ENCODE data around the gene MMP20.

The MMP20 gene

DNA sequence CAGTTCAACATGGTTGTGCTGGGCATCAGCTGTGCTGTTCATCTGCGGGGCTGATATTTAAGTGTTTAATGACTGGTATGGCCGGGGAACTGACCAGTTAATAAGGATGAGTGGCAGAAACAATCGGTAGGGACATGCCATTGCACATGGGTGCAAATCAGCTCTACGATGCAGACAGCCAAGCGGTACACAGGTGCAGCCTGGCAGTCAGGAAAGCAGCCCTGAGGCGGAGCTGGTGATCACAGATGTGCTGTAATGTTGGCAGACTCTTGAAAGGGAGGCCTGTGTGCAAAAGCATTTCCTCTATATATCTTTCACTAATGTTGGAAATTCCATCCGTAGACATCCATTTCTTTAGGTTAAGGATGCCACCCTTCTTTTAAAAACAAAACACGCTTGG is 1.1 kb downstream of the MMP20 start:
- TF ChIP-seq CTCF (IDR thresholded peaks at IDR 0.05; ENCODE audit: borderline replicate concordance, control extremely low read depth, extremely low read depth, insufficient read depth, missing control alignments) = no peak
- DNase-seq (ENCODE audit: low spot score) = no peak
- in situ Hi-C loops (cut with MboI; ENCODE audit: low sequenced_read_pairs, unreplicated experiment) = no loop called here

DNA sequence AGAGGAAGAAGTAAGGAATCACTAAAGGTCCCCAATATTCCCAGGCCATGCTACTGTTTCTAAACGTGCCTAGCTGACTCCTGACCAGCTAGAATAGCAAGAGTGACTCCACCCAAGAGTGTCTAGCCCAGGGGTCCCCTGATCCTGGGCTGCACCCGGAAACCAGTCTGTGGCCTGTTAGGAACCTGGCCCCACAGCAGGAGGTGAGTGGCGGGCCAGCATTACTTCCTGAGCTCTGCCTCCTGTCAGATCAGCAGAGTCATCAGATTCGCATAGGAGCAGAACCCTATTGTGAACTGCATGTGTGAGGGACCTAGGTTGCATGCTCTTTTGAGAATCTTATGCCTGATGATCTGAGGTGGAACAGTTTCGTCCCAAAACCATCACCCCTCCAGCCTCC is 2.0 kb downstream of the MMP20 start:
- TF ChIP-seq CTCF (IDR thresholded peaks at IDR 0.05; ENCODE audit: borderline replicate concordance, control extremely low read depth, extremely low read depth, insufficient read depth, missing control alignments) = no peak
- DNase-seq (ENCODE audit: low spot score) = no peak
- in situ Hi-C loops (cut with MboI; ENCODE audit: low sequenced_read_pairs, unreplicated experiment) = no loop called here

- no peak for DNase-seq (ENCODE audit: low spot score)
- TF ChIP-seq CTCF (IDR thresholded peaks at IDR 0.05; ENCODE audit: borderline replicate concordance, control extremely low read depth, extremely low read depth, insufficient read depth, missing control alignments) = no peak
- in situ Hi-C loops (cut with MboI; ENCODE audit: low sequenced_read_pairs, unreplicated experiment) = no loop called here
These were observed 2.9 kb downstream of the MMP20 start for GRCh38 chr11:102622258-102622657.

DNA sequence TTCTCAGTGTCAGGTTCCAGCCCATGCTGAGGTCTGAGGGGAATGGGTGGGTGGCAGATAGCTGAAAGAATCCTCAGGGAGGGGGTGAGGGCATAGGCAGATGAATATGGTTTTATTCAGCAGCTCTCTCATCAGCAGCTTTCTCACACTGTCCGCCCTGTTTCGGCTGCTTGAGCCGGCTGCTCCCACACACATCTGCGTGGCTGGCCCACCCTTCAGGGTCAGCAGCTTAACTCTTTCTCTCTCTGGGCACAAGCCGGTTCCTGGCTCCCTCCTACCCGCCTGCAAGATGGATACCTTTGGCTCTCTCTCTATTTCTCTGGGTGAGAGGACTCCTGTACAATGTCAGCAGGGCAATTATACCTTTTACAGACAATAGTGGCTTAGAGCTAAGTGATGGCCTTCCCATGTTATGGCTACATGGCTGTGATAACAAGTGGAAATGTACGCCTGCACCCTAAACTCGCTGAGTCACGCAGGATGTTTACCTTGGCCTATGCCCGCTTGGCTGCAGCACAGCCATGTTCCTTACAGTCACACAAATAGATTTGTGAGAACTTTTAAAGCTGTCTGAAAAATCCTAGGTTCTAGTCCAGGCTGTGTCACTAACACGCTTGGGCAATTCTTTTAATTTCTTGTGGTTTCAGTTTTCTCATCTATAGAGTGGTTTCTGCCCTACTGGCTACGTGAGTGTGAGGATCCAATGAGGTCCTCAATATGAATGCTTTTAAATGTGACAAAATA is 4.1 kb downstream of the MMP20 start:
- DNase-seq (ENCODE audit: low spot score) = no peak
- TF ChIP-seq CTCF (IDR thresholded peaks at IDR 0.05; ENCODE audit: borderline replicate concordance, control extremely low read depth, extremely low read depth, insufficient read depth, missing control alignments) = no peak
- in situ Hi-C loops (cut with MboI; ENCODE audit: low sequenced_read_pairs, unreplicated experiment) = no loop called here

DNA sequence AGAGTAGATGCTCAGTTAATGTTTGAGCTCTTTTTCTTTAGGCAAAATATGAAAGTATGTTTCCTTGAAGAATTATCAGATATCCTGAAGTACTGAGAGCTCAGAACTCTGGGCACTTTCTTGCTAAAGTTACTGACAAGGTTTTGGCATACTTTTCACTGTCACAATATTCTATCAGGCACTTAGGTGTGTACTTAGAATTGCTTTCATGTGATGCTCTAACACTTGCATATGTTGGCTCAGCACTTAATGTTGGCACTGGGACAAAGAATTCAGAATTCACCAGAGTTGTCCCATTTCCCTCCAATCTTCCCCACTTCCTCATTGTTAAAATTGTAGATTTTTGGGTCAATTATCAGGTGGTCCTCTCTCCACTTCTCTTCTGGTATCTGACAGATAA is 5.0 kb downstream of the MMP20 start:
- TF ChIP-seq CTCF (IDR thresholded peaks at IDR 0.05; ENCODE audit: borderline replicate concordance, control extremely low read depth, extremely low read depth, insufficient read depth, missing control alignments) = no peak
- DNase-seq (ENCODE audit: low spot score) = no peak
- in situ Hi-C loops (cut with MboI; ENCODE audit: low sequenced_read_pairs, unreplicated experiment) = no loop called here

DNA sequence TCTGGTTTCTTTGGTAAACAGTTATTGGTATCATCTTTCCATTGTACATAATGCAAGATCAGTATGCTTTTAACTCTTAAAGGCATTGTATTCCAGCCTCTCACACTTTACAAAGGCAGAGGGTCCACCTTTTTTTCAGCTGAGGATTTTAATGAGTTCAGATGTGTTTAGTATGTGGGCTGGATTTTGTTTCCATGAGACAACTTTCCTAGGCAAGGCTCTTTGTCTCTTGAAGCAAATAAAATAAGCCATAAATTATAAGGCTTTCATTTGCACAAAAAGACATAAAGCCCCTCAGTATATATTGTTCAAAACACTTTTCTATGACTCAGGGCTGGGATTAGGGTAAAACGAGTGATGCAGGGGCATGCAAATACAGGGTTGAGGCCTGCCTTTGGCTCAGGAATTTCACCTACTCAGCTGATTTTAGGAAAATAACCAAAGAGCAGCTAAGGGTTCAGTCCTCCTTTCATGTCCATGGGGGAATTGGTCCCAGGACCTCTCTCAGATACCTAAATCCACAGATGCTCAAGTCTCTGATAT is 7.6 kb downstream of the MMP20 start:
- DNase-seq (ENCODE audit: low spot score) = no peak
- in situ Hi-C loops (cut with MboI; ENCODE audit: low sequenced_read_pairs, unreplicated experiment) = no loop called here
- TF ChIP-seq CTCF (IDR thresholded peaks at IDR 0.05; ENCODE audit: borderline replicate concordance, control extremely low read depth, extremely low read depth, insufficient read depth, missing control alignments) = no peak
